Hypothalamus (tissue), 51 donors: Measurements from ENCODE around the gene GREM2.

ENCODE experiments used
- DNase-seq, 51 donors: peaks; one replicate each; lab custom pipeline; 2025; lab: John Stamatoyannopoulos, UW

Gene GREM2

GRCh38 chr1:240503036-240503435, 108.9 kb downstream of the GREM2 start:
- DNase-seq = no peak

- DNase-seq = no peak
These were observed 110.8 kb downstream of the GREM2 start for GRCh38 chr1:240501115-240501514.

GRCh38 chr1:240500647-240501046, 111.3 kb downstream of the GREM2 start:
- no peak for DNase-seq

DNA sequence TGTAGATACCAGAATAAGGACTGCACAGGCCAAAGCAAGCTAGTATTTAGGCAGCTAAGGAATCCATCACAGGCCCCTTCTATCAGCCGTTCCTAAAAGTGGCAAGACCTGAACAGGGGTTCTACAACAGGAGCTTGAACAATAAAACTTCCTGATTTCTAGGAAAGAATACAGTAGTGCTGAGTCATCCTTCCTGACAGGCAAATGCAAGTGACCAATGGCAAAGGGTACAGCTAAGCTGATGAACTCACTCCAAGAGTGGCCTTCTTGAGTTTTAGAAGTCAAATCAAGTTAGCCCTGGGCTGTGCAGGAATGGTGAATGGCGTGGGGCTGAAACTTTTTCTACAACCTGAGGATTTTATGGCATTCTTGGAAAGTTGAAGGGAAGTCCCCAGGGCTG, 112.9 kb downstream of the GREM2 start:
- no peak for DNase-seq

DNA sequence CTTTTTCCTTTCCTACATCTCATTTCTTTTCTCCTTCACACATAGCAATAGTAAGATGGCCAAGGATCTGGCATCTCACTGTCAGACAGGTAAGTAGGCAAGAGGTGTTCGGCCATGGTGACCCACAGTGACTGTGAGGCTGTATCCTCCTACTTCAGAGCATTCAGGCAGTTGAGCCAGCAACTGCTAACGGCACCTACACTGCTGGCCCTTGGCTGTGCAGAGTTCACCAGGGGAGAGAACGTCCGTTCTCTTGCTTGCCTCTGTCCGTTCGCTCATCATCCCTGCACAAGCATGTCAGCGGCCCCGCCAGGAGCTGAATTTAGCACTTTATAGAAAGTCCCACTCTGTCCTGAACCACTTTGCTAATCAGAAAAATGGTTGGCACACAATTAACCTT, 113.6 kb downstream of the GREM2 start:
- no peak for DNase-seq

- no peak for DNase-seq
These were observed 114.0 kb downstream of the GREM2 start for GRCh38 chr1:240497908-240498307.

- DNase-seq = no peak
These were observed 115.0 kb downstream of the GREM2 start for GRCh38 chr1:240496941-240497340.

- no peak for DNase-seq
These were observed 115.6 kb downstream of the GREM2 start for GRCh38 chr1:240496356-240496755.

GRCh38 chr1:240495601-240496000, 116.4 kb downstream of the GREM2 start:
- no peak for DNase-seq

- DNase-seq = peak in 9 of 51 donors; percentile 1 to 28 (median 8)
These were observed 119.0 kb downstream of the GREM2 start for GRCh38 chr1:240492832-240493440.

GRCh38 chr1:240491796-240492195, 120.2 kb downstream of the GREM2 start:
- no peak for DNase-seq

GRCh38 chr1:240491156-240491555, 120.8 kb downstream of the GREM2 start:
- no peak for DNase-seq

DNA sequence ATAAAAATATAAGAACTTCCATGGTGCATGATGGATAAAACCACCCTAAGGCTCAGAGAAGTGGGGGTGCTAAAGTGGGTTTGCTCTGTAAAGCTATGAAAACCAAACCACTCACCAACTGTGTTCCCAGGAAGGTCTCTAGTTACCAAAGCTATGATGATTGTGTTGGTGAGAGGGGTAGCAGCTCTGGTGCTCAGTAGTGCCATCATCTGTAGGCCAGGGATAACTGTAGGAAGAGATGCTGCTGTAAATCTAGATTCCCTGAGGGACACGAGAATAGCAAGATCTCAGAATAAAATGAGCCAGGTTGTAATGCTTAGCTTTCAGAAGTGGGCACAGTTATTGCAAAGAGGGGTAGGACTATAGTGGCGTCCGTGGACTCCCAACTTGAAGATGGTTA, 124.5 kb downstream of the GREM2 start:
- no peak for DNase-seq

DNA sequence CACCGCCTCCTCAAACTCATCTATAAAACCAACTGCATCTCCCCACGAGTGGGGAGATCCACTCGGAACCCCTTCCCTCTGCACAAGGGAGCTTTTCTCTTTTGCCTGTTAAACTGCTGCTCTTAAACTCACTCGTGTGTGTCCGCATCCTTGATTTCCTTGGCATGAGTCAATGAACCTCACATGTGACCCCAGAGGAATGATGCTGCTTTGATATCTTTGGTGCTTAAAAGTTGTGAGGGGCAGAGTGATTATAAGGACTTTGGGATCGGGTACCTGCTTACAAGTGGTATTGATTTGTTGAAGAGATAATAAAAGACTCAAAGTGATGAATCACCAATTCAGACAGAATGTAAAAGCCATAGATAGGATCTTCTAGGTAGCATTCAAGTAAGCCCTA, 125.3 kb downstream of the GREM2 start:
- no peak for DNase-seq

- no peak for DNase-seq
These were observed 127.0 kb downstream of the GREM2 start for GRCh38 chr1:240484804-240485443.

GRCh38 chr1:240478536-240478935, 133.4 kb downstream of the GREM2 start:
- no peak for DNase-seq

- DNase-seq = no peak
These were observed 136.1 kb downstream of the GREM2 start for GRCh38 chr1:240475832-240476231.

GRCh38 chr1:240474133-240474614, 137.8 kb downstream of the GREM2 start:
- DNase-seq = no peak

DNA sequence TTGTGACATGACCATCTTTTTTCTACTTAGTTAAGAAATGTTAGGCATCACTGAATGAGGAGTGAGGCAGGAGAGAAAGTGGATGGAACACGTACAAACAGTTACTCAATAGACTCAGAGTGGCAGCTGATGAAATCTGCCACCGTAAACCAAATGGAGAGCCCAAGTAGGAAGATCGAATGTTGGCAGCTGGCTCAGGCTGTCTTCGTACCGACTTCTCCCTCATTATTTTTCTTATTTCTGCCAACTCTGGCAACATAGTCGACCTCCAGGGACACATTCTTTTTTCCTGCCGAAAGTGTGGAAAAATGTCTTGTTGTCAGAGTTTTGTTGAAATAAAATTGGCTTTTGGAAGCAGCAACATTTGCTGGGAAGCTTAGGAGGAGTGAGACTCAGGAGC, 143.3 kb downstream of the GREM2 start:
- DNase-seq = no peak

DNA sequence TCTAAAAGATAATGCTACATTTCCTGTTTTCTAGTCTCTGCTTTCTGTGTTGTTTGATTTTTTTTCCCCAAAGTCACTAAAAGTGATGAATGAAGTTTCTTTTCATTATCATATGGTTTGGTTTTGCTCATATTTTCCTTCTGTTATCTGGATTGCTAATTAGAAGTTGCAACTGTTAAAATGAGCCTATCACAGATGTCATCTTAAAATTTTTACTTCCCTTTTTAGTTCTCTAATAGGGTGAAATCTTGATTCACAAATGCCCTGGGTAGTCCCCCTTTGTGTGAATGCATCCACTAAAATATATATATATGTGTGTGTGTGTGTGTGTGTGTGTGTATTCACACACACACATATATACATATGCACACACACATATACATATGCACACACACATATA, 144.1 kb downstream of the GREM2 start:
- DNase-seq = no peak

DNA sequence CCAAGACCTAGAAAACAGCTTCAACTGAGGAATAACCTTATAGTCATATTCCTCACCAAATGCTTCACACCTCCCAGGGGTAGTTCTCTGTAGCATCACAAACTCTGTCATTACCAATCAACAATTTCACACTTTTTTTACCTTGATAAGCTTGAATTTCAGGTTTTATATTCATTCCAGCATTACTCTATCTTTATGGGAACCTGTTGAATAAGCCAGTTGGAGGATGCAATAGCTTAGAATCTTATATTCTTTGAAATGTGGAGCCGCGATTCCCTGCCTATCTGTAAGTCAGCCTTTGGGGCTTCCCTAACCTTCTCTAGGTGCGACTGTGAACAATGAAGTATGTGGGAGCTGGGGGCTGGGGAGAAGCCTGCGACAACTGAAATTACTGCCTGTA, 145.4 kb downstream of the GREM2 start:
- no peak for DNase-seq

DNA sequence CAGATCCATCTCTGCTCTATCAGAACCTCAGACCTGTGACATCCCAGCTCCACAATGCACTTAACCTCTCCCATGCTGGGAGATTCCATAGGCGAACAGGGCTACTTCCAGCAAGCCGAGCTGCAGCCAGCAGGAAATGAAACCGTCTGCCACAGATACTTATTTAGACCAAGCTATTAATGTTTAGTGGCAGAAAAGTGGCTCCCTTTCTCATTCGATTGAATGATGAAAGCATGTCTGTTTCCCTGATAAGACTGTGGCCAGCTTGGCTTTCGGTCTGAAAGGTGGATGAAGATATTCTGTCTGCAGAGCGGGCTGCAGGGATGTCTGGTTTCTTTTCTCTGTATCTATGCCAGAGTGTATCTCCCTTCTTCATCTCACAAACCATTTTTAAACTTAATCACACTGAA, 146.4 kb downstream of the GREM2 start:
- no peak for DNase-seq

- no peak for DNase-seq
These were observed 147.9 kb downstream of the GREM2 start for GRCh38 chr1:240464099-240464498.
